ENCODE data around the gene ATP6AP1.
A peak's percentile ranks its signal among the peaks of the same experiment; 100 is the strongest.

ATP6AP1 gene

GRCh38 chrX:154469114-154469513 lies 40.6 kb downstream of the ATP6AP1 start:
- Histone ChIP-seq H3K4me3 (ENCODE audit: low read depth in 1 of 2, low read length in 2 of 2) (no peak overlapping the region), H3K27me3 (ENCODE audit: control insufficient read depth in 1 of 2, insufficient read depth in 2 of 2, low read length in 2 of 2) (no peaks in the 10 kb centered on the region), H3K9ac (ENCODE audit: low read length) (no peak overlapping the region), H3K4me1 (ENCODE audit: insufficient read depth, low read length) (no peaks in the 10 kb centered on the region), H3K9me3 (ENCODE audit: low read length) (no peaks in the 10 kb centered on the region), H3K36me3 (ENCODE audit: insufficient read depth, low read length) (peaks cover 8% of the 10 kb centered on the region), H3K27ac (ENCODE audit: low read depth, low read length) (no peak overlapping the region)

- no peak overlapping the region for H3K4me3 ChIP-seq (ENCODE audit: low read depth in 1 of 2, low read length in 2 of 2)
- H3K27ac ChIP-seq (ENCODE audit: low read depth, low read length) = no peak overlapping the region
- H3K27me3 ChIP-seq (ENCODE audit: control insufficient read depth in 1 of 2, insufficient read depth in 2 of 2, low read length in 2 of 2) = no peaks in the 10 kb centered on the region
- no peak overlapping the region for H3K9ac ChIP-seq (ENCODE audit: low read length)
- H3K36me3 ChIP-seq (ENCODE audit: insufficient read depth, low read length) = peaks cover 8% of the 10 kb centered on the region
- no peaks in the 10 kb centered on the region for H3K9me3 ChIP-seq (ENCODE audit: low read length)
- no peaks in the 10 kb centered on the region for H3K4me1 ChIP-seq (ENCODE audit: insufficient read depth, low read length)
Observed at GRCh38 chrX:154469880-154470279, 41.4 kb downstream of the ATP6AP1 start.

GRCh38 chrX:154470434-154470833 lies 42.0 kb downstream of the ATP6AP1 start:
- no peaks in the 10 kb centered on the region for H3K27me3 ChIP-seq (ENCODE audit: control insufficient read depth in 1 of 2, insufficient read depth in 2 of 2, low read length in 2 of 2)
- peaks cover 8% of the 10 kb centered on the region for H3K36me3 ChIP-seq (ENCODE audit: insufficient read depth, low read length)
- no peak overlapping the region for H3K4me3 ChIP-seq (ENCODE audit: low read depth in 1 of 2, low read length in 2 of 2)
- H3K4me1 ChIP-seq (ENCODE audit: insufficient read depth, low read length) = no peaks in the 10 kb centered on the region
- no peaks in the 10 kb centered on the region for H3K9me3 ChIP-seq (ENCODE audit: low read length)
- H3K27ac ChIP-seq (ENCODE audit: low read depth, low read length) = no peak overlapping the region
- H3K9ac ChIP-seq (ENCODE audit: low read length) = no peak overlapping the region

- H3K4me3 ChIP-seq (ENCODE audit: low read depth in 1 of 2, low read length in 2 of 2) = no peak overlapping the region
- H3K27ac ChIP-seq (ENCODE audit: low read depth, low read length) = no peak overlapping the region
- no peaks in the 10 kb centered on the region for H3K4me1 ChIP-seq (ENCODE audit: insufficient read depth, low read length)
- no peaks in the 10 kb centered on the region for H3K9me3 ChIP-seq (ENCODE audit: low read length)
- no peak overlapping the region for H3K9ac ChIP-seq (ENCODE audit: low read length)
- H3K27me3 ChIP-seq (ENCODE audit: control insufficient read depth in 1 of 2, insufficient read depth in 2 of 2, low read length in 2 of 2) = no peaks in the 10 kb centered on the region
- H3K36me3 ChIP-seq (ENCODE audit: insufficient read depth, low read length) = peaks cover 8% of the 10 kb centered on the region
Observed at GRCh38 chrX:154470914-154471568, 42.6 kb downstream of the ATP6AP1 start.

GRCh38 chrX:154471839-154472684 lies 43.6 kb downstream of the ATP6AP1 start:
- Histone ChIP-seq H3K36me3 (ENCODE audit: insufficient read depth, low read length) (peaks cover 8% of the 10 kb centered on the region), H3K4me3 (ENCODE audit: low read depth in 1 of 2, low read length in 2 of 2) (no peak overlapping the region), H3K27me3 (ENCODE audit: control insufficient read depth in 1 of 2, insufficient read depth in 2 of 2, low read length in 2 of 2) (no peaks in the 10 kb centered on the region), H3K9ac (ENCODE audit: low read length) (no peak overlapping the region), H3K27ac (ENCODE audit: low read depth, low read length) (no peak overlapping the region), H3K9me3 (ENCODE audit: low read length) (no peaks in the 10 kb centered on the region), H3K4me1 (ENCODE audit: insufficient read depth, low read length) (no peaks in the 10 kb centered on the region)

GRCh38 chrX:154472685-154473632 lies 44.5 kb downstream of the ATP6AP1 start:
- Histone ChIP-seq H3K27ac (ENCODE audit: low read depth, low read length) (no peak overlapping the region), H3K4me3 (ENCODE audit: low read depth in 1 of 2, low read length in 2 of 2) (no peak overlapping the region), H3K4me1 (ENCODE audit: insufficient read depth, low read length) (no peaks in the 10 kb centered on the region), H3K9ac (ENCODE audit: low read length) (no peak overlapping the region), H3K27me3 (ENCODE audit: control insufficient read depth in 1 of 2, insufficient read depth in 2 of 2, low read length in 2 of 2) (no peaks in the 10 kb centered on the region), H3K36me3 (ENCODE audit: insufficient read depth, low read length) (peaks cover 8% of the 10 kb centered on the region), H3K9me3 (ENCODE audit: low read length) (no peaks in the 10 kb centered on the region)

GRCh38 chrX:154473683-154474082 lies 45.2 kb downstream of the ATP6AP1 start:
- Histone ChIP-seq H3K27ac (ENCODE audit: low read depth, low read length) (no peak overlapping the region), H3K27me3 (ENCODE audit: control insufficient read depth in 1 of 2, insufficient read depth in 2 of 2, low read length in 2 of 2) (peaks cover 0 to under 1% of the 10 kb centered on the region in 2 donors), H3K9ac (ENCODE audit: low read length) (no peak overlapping the region), H3K36me3 (ENCODE audit: insufficient read depth, low read length) (peaks cover 6% of the 10 kb centered on the region), H3K9me3 (ENCODE audit: low read length) (no peaks in the 10 kb centered on the region), H3K4me1 (ENCODE audit: insufficient read depth, low read length) (no peaks in the 10 kb centered on the region), H3K4me3 (ENCODE audit: low read depth in 1 of 2, low read length in 2 of 2) (no peak overlapping the region)

- no peaks in the 10 kb centered on the region for H3K4me1 ChIP-seq (ENCODE audit: insufficient read depth, low read length)
- H3K27me3 ChIP-seq (ENCODE audit: control insufficient read depth in 1 of 2, insufficient read depth in 2 of 2, low read length in 2 of 2) = peaks cover 0 to 5% of the 10 kb centered on the region in 2 donors
- no peaks in the 10 kb centered on the region for H3K36me3 ChIP-seq (ENCODE audit: insufficient read depth, low read length)
- no peak overlapping the region for H3K4me3 ChIP-seq (ENCODE audit: low read depth in 1 of 2, low read length in 2 of 2)
- no peak overlapping the region for H3K9ac ChIP-seq (ENCODE audit: low read length)
- no peaks in the 10 kb centered on the region for H3K9me3 ChIP-seq (ENCODE audit: low read length)
- no peak overlapping the region for H3K27ac ChIP-seq (ENCODE audit: low read depth, low read length)
Observed at GRCh38 chrX:154476821-154477220, 48.3 kb downstream of the ATP6AP1 start.

GRCh38 chrX:154477891-154478477 lies 49.5 kb downstream of the ATP6AP1 start:
- no peaks in the 10 kb centered on the region for H3K9me3 ChIP-seq (ENCODE audit: low read length)
- H3K36me3 ChIP-seq (ENCODE audit: insufficient read depth, low read length) = no peaks in the 10 kb centered on the region
- H3K9ac ChIP-seq (ENCODE audit: low read length) = no peak overlapping the region
- peak overlapping the region; percentile 73 for H3K27ac ChIP-seq (ENCODE audit: low read depth, low read length)
- H3K27me3 ChIP-seq (ENCODE audit: control insufficient read depth in 1 of 2, insufficient read depth in 2 of 2, low read length in 2 of 2) = peaks cover 0 to 5% of the 10 kb centered on the region in 2 donors
- no peaks in the 10 kb centered on the region for H3K4me1 ChIP-seq (ENCODE audit: insufficient read depth, low read length)
- H3K4me3 ChIP-seq (ENCODE audit: low read depth in 1 of 2, low read length in 2 of 2) = peak overlapping the region; percentile 36 to 41

GRCh38 chrX:154478728-154479622 lies 50.5 kb downstream of the ATP6AP1 start, which contains the start of gene LAGE3:
Gene LAGE3, minus strand, starts transcription at chrX:154479281. Its CDS starts 366 bp downstream, at chrX:154478915.
- no peaks in the 10 kb centered on the region for H3K4me1 ChIP-seq (ENCODE audit: insufficient read depth, low read length)
- peak within 1 kb of the TSS; percentile 80 for H3K27ac ChIP-seq (ENCODE audit: low read depth, low read length)
- H3K9me3 ChIP-seq (ENCODE audit: low read length) = no peaks in the 10 kb centered on the region
- H3K9ac ChIP-seq (ENCODE audit: low read length) = no peak within 1 kb of the TSS
- peak within 1 kb of the TSS; percentile 36 to 53 for H3K4me3 ChIP-seq (ENCODE audit: low read depth in 1 of 2, low read length in 2 of 2)
- H3K36me3 ChIP-seq (ENCODE audit: insufficient read depth, low read length) = peaks cover under 1% of the 10 kb centered on the region
- peaks cover 0 to 5% of the 10 kb centered on the region in 2 donors for H3K27me3 ChIP-seq (ENCODE audit: control insufficient read depth in 1 of 2, insufficient read depth in 2 of 2, low read length in 2 of 2)

All from muscle layer of colon (tissue), 2 donors.